WTC11 (cell line): ENCODE results near the gene INPP4B. TPM values are rescaled to one million over a fixed set of nuclear protein-coding genes. Genes with fewer than 3 reads are reported as not detected.
A peak's percentile ranks its signal among the peaks of the same experiment; 100 is the strongest.

Source experiments
- ATAC-seq: fragments of 200-7000 bp; cut with Tn5 transposase; 2 replicates; pipeline ENCODE4 v1.10.0; 2021; ENCODE audit warnings: mild to moderate bottlenecking, moderate library complexity
- CTCF ChIA-PET: fragments of 300-600 bp; sonication (Branson Sonifier 250); formaldehyde crosslinking; loops from one replicate; lab custom pipeline; 2021; ENCODE audit warnings: antibody characterized with exemption; lab: Charles Lee
- POLR2A ChIA-PET: fragments of 350-600 bp; sonication (Branson Sonifier 250); formaldehyde crosslinking; loops from one replicate; lab custom pipeline; 2021; ENCODE audit warnings: antibody characterized with exemption; lab: Charles Lee
- DNase-seq: peaks from one replicate; pipeline ENCODE4 v3.0.0; 2021; ENCODE audit warnings: low spot score
- H3K27ac Mint-ChIP-seq: 2 replicates; pipeline ENCODE4 v1.8.0; 2021; ENCODE audit warnings: mixed read lengths
- H3K27me3 Mint-ChIP-seq: 2 replicates; pipeline ENCODE4 v1.8.0; 2021; ENCODE audit warnings: low read depth, mild to moderate bottlenecking, moderate library complexity, mixed read lengths
- H3K36me3 Mint-ChIP-seq: 2 replicates; pipeline ENCODE4 v1.8.0; 2021; ENCODE audit warnings: mixed read lengths
- H3K4me1 Mint-ChIP-seq: 2 replicates; pipeline ENCODE4 v1.8.0; 2022; ENCODE audit warnings: mixed read lengths
- H3K4me3 Mint-ChIP-seq: 2 replicates; pipeline ENCODE4 v1.8.0; 2021; ENCODE audit warnings: mild to moderate bottlenecking, moderate library complexity, mixed read lengths
- H3K9me3 Mint-ChIP-seq: 2 replicates; pipeline ENCODE4 v1.8.0; 2021; ENCODE audit warnings: mixed read lengths
- AFF4 ChIP-seq: sonication (generic); formaldehyde crosslinking; IDR thresholded peaks from 2 replicates; pipeline ENCODE4 v1.8.1; 2023; ENCODE audit warnings: mild to moderate bottlenecking, missing genetic modification reagents, borderline replicate concordance
- ATF1 ChIP-seq: sonication (generic); formaldehyde crosslinking; IDR thresholded peaks from 2 replicates; pipeline ENCODE4 v1.8.1; 2023; ENCODE audit warnings: mild to moderate bottlenecking, moderate library complexity, missing genetic modification reagents
- EMX1 ChIP-seq: fragments of 250-450 bp; sonication (Bioruptor Pico); IDR thresholded peaks from 2 replicates; pipeline ENCODE4 v1.8.0; 2021; ENCODE audit warnings: mild to moderate bottlenecking
- FOXP4 ChIP-seq: sonication (generic); formaldehyde crosslinking; IDR thresholded peaks from 2 replicates; pipeline ENCODE4 v1.8.0; 2022; ENCODE audit warnings: mild to moderate bottlenecking, missing genetic modification reagents
- IRF1 ChIP-seq: sonication (generic); formaldehyde crosslinking; IDR thresholded peaks from 2 replicates; pipeline ENCODE4 v1.8.0; 2023; ENCODE audit warnings: missing genetic modification reagents
- RELA ChIP-seq: sonication (generic); formaldehyde crosslinking; IDR thresholded peaks from 2 replicates; pipeline ENCODE4 v1.8.1; 2022; ENCODE audit warnings: missing genetic modification reagents, mild to moderate bottlenecking, borderline replicate concordance
- TEAD4 ChIP-seq: sonication (generic); formaldehyde crosslinking; IDR thresholded peaks from 2 replicates; pipeline ENCODE4 v1.8.0; 2022; ENCODE audit warnings: mild to moderate bottlenecking, missing genetic modification reagents
- ZBTB21 ChIP-seq: sonication (generic); formaldehyde crosslinking; IDR thresholded peaks from 2 replicates; pipeline ENCODE4 v1.8.1; 2023; ENCODE audit warnings: mild to moderate bottlenecking, missing genetic modification reagents, borderline replicate concordance
- ZNF121 ChIP-seq: sonication (generic); formaldehyde crosslinking; IDR thresholded peaks from 2 replicates; pipeline ENCODE4 v1.8.0; 2023; ENCODE audit warnings: missing genetic modification reagents
- ZNF423 ChIP-seq: fragments of 250-450 bp; sonication (Bioruptor Pico); IDR thresholded peaks from 2 replicates; pipeline ENCODE4 v2.1.2; 2022; ENCODE audit warnings: mild to moderate bottlenecking, moderate library complexity
- total RNA-seq: library from RNA; stranded (reverse); gene quantifications from 3 replicates; pipeline ENCODE4 v1.2.3, GENCODE V29; 2021
- TF ChIP-seq, protein P1 (sequence below): sonication (generic); formaldehyde crosslinking; IDR thresholded peaks from 2 replicates; pipeline ENCODE4 v1.8.1; 2023; ENCODE audit warnings: mild to moderate bottlenecking, missing genetic modification reagents, moderate library complexity
- TF ChIP-seq, protein P2 (sequence below): fragments of 250-450 bp; sonication (Bioruptor Pico); IDR thresholded peaks from 2 replicates; pipeline ENCODE4 v1.8.0; 2021; ENCODE audit warnings: mild to moderate bottlenecking
- TF ChIP-seq, protein P3 (sequence below): sonication (generic); formaldehyde crosslinking; IDR thresholded peaks from 2 replicates; pipeline ENCODE4 v1.8.1; 2023; ENCODE audit warnings: mild to moderate bottlenecking, missing genetic modification reagents, moderate library complexity

The INPP4B gene
- total RNA-seq, 1 experiment from 2014 or later = 0.92 TPM

GRCh38 chr4:142574306-142574705 is 271.8 kb downstream of the INPP4B start:
- no peak for ATAC-seq
- H3K4me1 Mint-ChIP-seq = peaks cover 5% of the 10 kb centered on the region
- H3K27ac Mint-ChIP-seq = no peak overlapping the region
- POLR2A ChIA-PET = no interaction called here
- no peak overlapping the region for H3K4me3 Mint-ChIP-seq
- no peaks in the 10 kb centered on the region for H3K27me3 Mint-ChIP-seq
- 0 out of 2 replicates have a peak, but pooled peaks cover 3% of the 10 kb centered on the region for H3K9me3 Mint-ChIP-seq
- H3K36me3 Mint-ChIP-seq = no peaks in the 10 kb centered on the region
- DNase-seq = no peak
- TF ChIP-seq AFF4 (CRISPR knock-in tag) (no peak), ZBTB21 (no peak), RELA (CRISPR knock-in tag) (no peak), ZNF423 (no peak), FOXP4 (CRISPR knock-in tag) (no peak), ATF1 (CRISPR knock-in tag) (no peak), TEAD4 (no peak), EMX1 (no peak)
- TF ChIP-seq, protein P1, sequence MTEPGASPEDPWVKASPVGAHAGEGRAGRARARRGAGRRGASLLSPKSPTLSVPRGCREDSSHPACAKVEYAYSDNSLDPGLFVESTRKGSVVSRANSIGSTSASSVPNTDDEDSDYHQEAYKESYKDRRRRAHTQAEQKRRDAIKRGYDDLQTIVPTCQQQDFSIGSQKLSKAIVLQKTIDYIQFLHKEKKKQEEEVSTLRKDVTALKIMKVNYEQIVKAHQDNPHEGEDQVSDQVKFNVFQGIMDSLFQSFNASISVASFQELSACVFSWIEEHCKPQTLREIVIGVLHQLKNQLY = no peak
- TF ChIP-seq, protein P2, sequence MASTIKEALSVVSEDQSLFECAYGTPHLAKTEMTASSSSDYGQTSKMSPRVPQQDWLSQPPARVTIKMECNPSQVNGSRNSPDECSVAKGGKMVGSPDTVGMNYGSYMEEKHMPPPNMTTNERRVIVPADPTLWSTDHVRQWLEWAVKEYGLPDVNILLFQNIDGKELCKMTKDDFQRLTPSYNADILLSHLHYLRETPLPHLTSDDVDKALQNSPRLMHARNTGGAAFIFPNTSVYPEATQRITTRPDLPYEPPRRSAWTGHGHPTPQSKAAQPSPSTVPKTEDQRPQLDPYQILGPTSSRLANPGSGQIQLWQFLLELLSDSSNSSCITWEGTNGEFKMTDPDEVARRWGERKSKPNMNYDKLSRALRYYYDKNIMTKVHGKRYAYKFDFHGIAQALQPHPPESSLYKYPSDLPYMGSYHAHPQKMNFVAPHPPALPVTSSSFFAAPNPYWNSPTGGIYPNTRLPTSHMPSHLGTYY (CRISPR knock-in tag) = no peak
- CTCF ChIA-PET = no interaction called here

GRCh38 chr4:142572071-142572470 is 274.0 kb downstream of the INPP4B start:
- ChIA-PET CTCF (no interaction called here), POLR2A (interaction anchor here (0.7 kb wide), 1 partner anchor 48 kb away, joined by 3 read pairs; no protein-coding TSS in a partner anchor)
- no peaks in the 10 kb centered on the region for H3K36me3 Mint-ChIP-seq
- H3K4me3 Mint-ChIP-seq = no peak overlapping the region
- H3K27ac Mint-ChIP-seq = no peak overlapping the region
- DNase-seq (no peak), ATAC-seq (no peak)
- H3K9me3 Mint-ChIP-seq = no peaks in the 10 kb centered on the region
- TF ChIP-seq IRF1 (CRISPR knock-in tag) (no peak), ZNF423 (peak; percentile 44; the same call in 1 of the 2 replicates)
- H3K27me3 Mint-ChIP-seq = no peaks in the 10 kb centered on the region
- H3K4me1 Mint-ChIP-seq = peaks cover 15% of the 10 kb centered on the region

DNA sequence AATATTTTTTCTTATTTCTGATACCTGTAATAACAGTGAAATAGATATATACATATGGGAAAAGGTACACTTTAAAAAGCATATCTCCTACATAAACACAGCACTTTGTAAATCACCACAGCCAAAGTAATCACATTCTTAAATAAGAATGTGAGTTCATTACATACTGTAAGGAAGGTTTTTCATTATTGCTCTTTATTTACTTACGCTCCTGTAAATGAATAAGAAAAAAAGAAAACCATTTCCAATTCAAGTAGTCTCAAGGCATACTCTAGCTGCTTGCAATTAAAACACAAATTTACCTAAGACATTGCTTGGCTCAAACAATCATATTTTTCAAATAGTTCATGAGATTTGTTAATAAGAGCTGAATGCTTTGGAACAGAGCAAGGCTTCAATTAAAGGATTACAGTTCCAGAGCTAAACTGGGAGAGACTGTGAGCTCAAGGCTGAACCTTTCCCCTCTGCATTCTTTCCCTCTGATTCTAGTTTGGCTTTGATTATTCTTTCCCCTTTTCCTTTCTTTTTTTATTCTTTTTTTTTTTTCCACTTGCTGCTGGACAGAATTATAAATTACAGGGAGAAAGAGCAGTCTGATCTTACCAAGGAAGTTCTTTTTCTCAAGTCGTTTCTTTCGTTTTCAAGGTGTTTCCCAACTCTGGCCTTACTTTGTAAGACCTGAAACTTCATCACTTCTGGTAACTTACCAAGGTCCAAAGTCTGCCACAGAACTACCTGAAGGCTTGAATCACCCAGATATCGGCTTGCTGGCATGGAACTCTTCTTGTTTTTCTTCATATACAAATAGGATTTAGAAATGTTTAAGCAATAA is 278.3 kb downstream of the INPP4B start:
- H3K9me3 Mint-ChIP-seq = peaks cover 7% of the 10 kb centered on the region; the same call in 1 of the 2 replicates
- ATAC-seq (no peak), DNase-seq (no peak)
- H3K4me3 Mint-ChIP-seq = no peak overlapping the region
- TF ChIP-seq, protein P2 (CRISPR knock-in tag) = no peak
- TF ChIP-seq, protein P3, sequence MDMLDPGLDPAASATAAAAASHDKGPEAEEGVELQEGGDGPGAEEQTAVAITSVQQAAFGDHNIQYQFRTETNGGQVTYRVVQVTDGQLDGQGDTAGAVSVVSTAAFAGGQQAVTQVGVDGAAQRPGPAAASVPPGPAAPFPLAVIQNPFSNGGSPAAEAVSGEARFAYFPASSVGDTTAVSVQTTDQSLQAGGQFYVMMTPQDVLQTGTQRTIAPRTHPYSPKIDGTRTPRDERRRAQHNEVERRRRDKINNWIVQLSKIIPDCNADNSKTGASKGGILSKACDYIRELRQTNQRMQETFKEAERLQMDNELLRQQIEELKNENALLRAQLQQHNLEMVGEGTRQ (CRISPR knock-in tag) = no peak
- no peak for TF ChIP-seq ZNF121 (CRISPR knock-in tag)
- H3K27ac Mint-ChIP-seq = no peak overlapping the region
- ChIA-PET POLR2A (interaction anchor here (0.9 kb wide), 1 partner anchor 9 kb away, joined by 4 read pairs; no protein-coding TSS in a partner anchor), CTCF (interaction anchor here (0.8 to 1.4 kb wide), 5 partner anchors 9 to 441 kb away, joined by 3 to 6 read pairs (median 5); no protein-coding TSS in a partner anchor)
- peaks cover 22% of the 10 kb centered on the region for H3K4me1 Mint-ChIP-seq
- H3K36me3 Mint-ChIP-seq = no peaks in the 10 kb centered on the region
- no peaks in the 10 kb centered on the region; the same call in 1 of the 2 replicates for H3K27me3 Mint-ChIP-seq
